Measurements from ENCODE around the gene RABAC1. TPM values are rescaled to one million over a fixed set of nuclear protein-coding genes. Genes with fewer than 3 reads are reported as not detected.

The RABAC1 gene
- total RNA-seq, 1 donor from 2014 or later: 282 TPM

- Mint-ChIP-seq H3K27ac (ENCODE audit: unreplicated experiment) (no peak overlapping the region), H3K9me3 (ENCODE audit: low read depth) (no peaks in the 10 kb centered on the region), H3K4me1 (ENCODE audit: low read depth) (peaks cover 7% of the 10 kb centered on the region), H3K27me3 (ENCODE audit: low read depth) (peaks cover 39% of the 10 kb centered on the region), H3K36me3 (ENCODE audit: low read depth) (peaks cover 3% of the 10 kb centered on the region), H3K4me3 (ENCODE audit: unreplicated experiment) (peak overlapping the region; percentile 75)
- TF ChIP-seq CTCF (IDR thresholded peaks at IDR 0.05): no peak
- DNase-seq (ENCODE audit: low spot score): no peak
Measured at GRCh38 chr19:41927497-41928192, 31.5 kb downstream of the RABAC1 start.

- H3K27me3 Mint-ChIP-seq (ENCODE audit: low read depth): peaks cover 40% of the 10 kb centered on the region
- no peak for DNase-seq (ENCODE audit: low spot score)
- no peak for TF ChIP-seq CTCF (IDR thresholded peaks at IDR 0.05)
- H3K4me3 Mint-ChIP-seq (ENCODE audit: unreplicated experiment): no peak overlapping the region
- H3K9me3 Mint-ChIP-seq (ENCODE audit: low read depth): no peaks in the 10 kb centered on the region
- H3K36me3 Mint-ChIP-seq (ENCODE audit: low read depth): peaks cover 3% of the 10 kb centered on the region
- H3K27ac Mint-ChIP-seq (ENCODE audit: unreplicated experiment): no peak overlapping the region
- peaks cover 7% of the 10 kb centered on the region for H3K4me1 Mint-ChIP-seq (ENCODE audit: low read depth)
Measured at GRCh38 chr19:41926763-41927496, 32.2 kb downstream of the RABAC1 start.

- H3K9me3 Mint-ChIP-seq (ENCODE audit: low read depth): no peaks in the 10 kb centered on the region
- H3K36me3 Mint-ChIP-seq (ENCODE audit: low read depth): peaks cover 5% of the 10 kb centered on the region
- H3K4me3 Mint-ChIP-seq (ENCODE audit: unreplicated experiment): no peak overlapping the region
- TF ChIP-seq CTCF (IDR thresholded peaks at IDR 0.05): no peak
- DNase-seq (ENCODE audit: low spot score): no peak
- peaks cover 7% of the 10 kb centered on the region for H3K4me1 Mint-ChIP-seq (ENCODE audit: low read depth)
- H3K27ac Mint-ChIP-seq (ENCODE audit: unreplicated experiment): no peak overlapping the region
- peaks cover 37% of the 10 kb centered on the region for H3K27me3 Mint-ChIP-seq (ENCODE audit: low read depth)
Measured at GRCh38 chr19:41926028-41926762, 32.9 kb downstream of the RABAC1 start.

- H3K4me3 Mint-ChIP-seq (ENCODE audit: unreplicated experiment): no peak overlapping the region
- peaks cover 7% of the 10 kb centered on the region for H3K4me1 Mint-ChIP-seq (ENCODE audit: low read depth)
- H3K27me3 Mint-ChIP-seq (ENCODE audit: low read depth): peaks cover 31% of the 10 kb centered on the region
- no peak for DNase-seq (ENCODE audit: low spot score)
- peaks cover 5% of the 10 kb centered on the region for H3K36me3 Mint-ChIP-seq (ENCODE audit: low read depth)
- TF ChIP-seq CTCF (IDR thresholded peaks at IDR 0.05): no peak
- no peaks in the 10 kb centered on the region for H3K9me3 Mint-ChIP-seq (ENCODE audit: low read depth)
- no peak overlapping the region for H3K27ac Mint-ChIP-seq (ENCODE audit: unreplicated experiment)
Measured at GRCh38 chr19:41925208-41926003, 33.7 kb downstream of the RABAC1 start.
